ENCODE results near the gene GUCA2B. TPM values are rescaled to one million over a fixed set of nuclear protein-coding genes. Genes with fewer than 3 reads are reported as not detected.

GUCA2B gene
- total and polyA plus RNA-seq, 2 of the 4 experiments (the other 2 are of a cell fraction): not detected

GRCh38 chr1:42118125-42118524 is 35.1 kb upstream of the GUCA2B start:
- CTCF ChIA-PET: no interaction called here
- no peak overlapping the region for H2AK9ac ChIP-seq (replicated peaks; ENCODE audit: low read depth, low read length, poor library complexity)

More at GRCh38 chr1:42118125-42118524, 35.1 kb upstream of the GUCA2B start:
- dilution Hi-C loops (cut with HindIII; ENCODE audit: low sequenced_read_pairs, unreplicated experiment) (no loop called here), intact Hi-C loops (cut with micrococcal nuclease) (no loop called here), in situ Hi-C loops (cut with MboI; ENCODE audit: low sequenced_read_pairs) (no loop called here)
- no peaks in the 10 kb centered on the region for H3K9me3 ChIP-seq (ENCODE audit: control insufficient read depth, insufficient read depth, low read length)
- no TSS peak for BruUV-seq (replicated peaks)
- DNase-seq (no peak), ATAC-seq (ENCODE audit: low read depth) (no peak)
- POLR2A ChIA-PET (ENCODE audit: unreplicated experiment): no interaction called here
- H3K27me3 ChIP-seq (ENCODE audit: control insufficient read depth, insufficient read depth, low read length): peaks cover 2% of the 10 kb centered on the region
- H3K4ac ChIP-seq (ENCODE audit: low read depth, low read length): no peak overlapping the region
- H3K9ac ChIP-seq (ENCODE audit: low read depth, low read length): no peak overlapping the region
- H3K4me2 ChIP-seq (ENCODE audit: low read depth, low read length): no peak overlapping the region
- no peak overlapping the region for H4K8ac ChIP-seq (ENCODE audit: low read depth in 2 of 2, low read length in 2 of 2)
- no peaks in the 10 kb centered on the region for H3K79me1 ChIP-seq (ENCODE audit: low read depth in 1 of 2, low read length in 2 of 2)
- no peak overlapping the region for H3K56ac ChIP-seq (ENCODE audit: extremely low read depth, insufficient read depth, low read length)
- H2BK15ac ChIP-seq (ENCODE audit: low read depth, low read length): no peak overlapping the region
- no peaks in the 10 kb centered on the region for H3K36me3 ChIP-seq (ENCODE audit: control insufficient read depth, insufficient read depth, low read length)
- H3K14ac ChIP-seq (replicated peaks; ENCODE audit: low read depth, low read length): no peak overlapping the region
- WGBS, 2 experiments (ENCODE audit: extremely low coverage in 2 of 2, insufficient read length in 1 of 2): no CpG with 5 or more reads among the region's 1 CpG
- H3K18ac ChIP-seq (ENCODE audit: low read depth, low read length): no peak overlapping the region
- no peaks in the 10 kb centered on the region for H3K9me1 ChIP-seq (ENCODE audit: insufficient read depth, low read length)
- no peak overlapping the region for H3K23ac ChIP-seq (ENCODE audit: low read depth, low read length)
- no peaks in the 10 kb centered on the region for H4K20me1 ChIP-seq (ENCODE audit: insufficient read depth, low read length)
- H3K4me1 ChIP-seq (ENCODE audit: control insufficient read depth, insufficient read depth, low read length): no peaks in the 10 kb centered on the region
- no peak overlapping the region for H3K27ac ChIP-seq (ENCODE audit: insufficient read depth, low read length)
- no peak overlapping the region for H2BK20ac ChIP-seq (ENCODE audit: low read depth, low read length)
- TF ChIP-seq MAFK (IDR thresholded peaks at IDR 0.05; ENCODE audit: low read depth, low read length): no peak
- TF ChIP-seq MAZ (IDR thresholded peaks at IDR 0.05; ENCODE audit: borderline replicate concordance, low read depth, low read length): no peak
- TF ChIP-seq SMC3 (IDR thresholded peaks at IDR 0.05; ENCODE audit: low read depth, low read length): no peak
- TF ChIP-seq ELK1 (IDR thresholded peaks at IDR 0.05; ENCODE audit: borderline replicate concordance, low read depth, low read length): no peak
- TF ChIP-seq RFX5 (IDR thresholded peaks at IDR 0.05; ENCODE audit: low read depth, low read length): no peak
- TF ChIP-seq FOS (IDR thresholded peaks at IDR 0.05; ENCODE audit: low read depth, low read length): no peak
- no peak for TF ChIP-seq NFE2L2 (IDR thresholded peaks at IDR 0.05; ENCODE audit: low read depth, low read length)
- TF ChIP-seq CHD1 (IDR thresholded peaks at IDR 0.05; ENCODE audit: low read depth, low read length): no peak
- TF ChIP-seq POLR2A (IDR thresholded peaks at IDR 0.05; ENCODE audit: low read depth, low read length): no peak
- no peak for TF ChIP-seq RAD21 (IDR thresholded peaks at IDR 0.05; ENCODE audit: low read length)
- no peak for TF ChIP-seq CEBPB (IDR thresholded peaks at IDR 0.05; ENCODE audit: low read depth, low read length)
- no peak for TF ChIP-seq BHLHE40 (IDR thresholded peaks at IDR 0.05; ENCODE audit: low read depth, low read length)
- no peak for TF ChIP-seq RCOR1 (IDR thresholded peaks at IDR 0.05; ENCODE audit: insufficient replicate concordance, low read length)
- TF ChIP-seq, protein P1, sequence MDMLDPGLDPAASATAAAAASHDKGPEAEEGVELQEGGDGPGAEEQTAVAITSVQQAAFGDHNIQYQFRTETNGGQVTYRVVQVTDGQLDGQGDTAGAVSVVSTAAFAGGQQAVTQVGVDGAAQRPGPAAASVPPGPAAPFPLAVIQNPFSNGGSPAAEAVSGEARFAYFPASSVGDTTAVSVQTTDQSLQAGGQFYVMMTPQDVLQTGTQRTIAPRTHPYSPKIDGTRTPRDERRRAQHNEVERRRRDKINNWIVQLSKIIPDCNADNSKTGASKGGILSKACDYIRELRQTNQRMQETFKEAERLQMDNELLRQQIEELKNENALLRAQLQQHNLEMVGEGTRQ (IDR thresholded peaks at IDR 0.05; ENCODE audit: low read depth, low read length): no peak
- TF ChIP-seq MXI1 (IDR thresholded peaks at IDR 0.05; ENCODE audit: borderline replicate concordance, low read depth, low read length): no peak
- TF ChIP-seq, protein P2, sequence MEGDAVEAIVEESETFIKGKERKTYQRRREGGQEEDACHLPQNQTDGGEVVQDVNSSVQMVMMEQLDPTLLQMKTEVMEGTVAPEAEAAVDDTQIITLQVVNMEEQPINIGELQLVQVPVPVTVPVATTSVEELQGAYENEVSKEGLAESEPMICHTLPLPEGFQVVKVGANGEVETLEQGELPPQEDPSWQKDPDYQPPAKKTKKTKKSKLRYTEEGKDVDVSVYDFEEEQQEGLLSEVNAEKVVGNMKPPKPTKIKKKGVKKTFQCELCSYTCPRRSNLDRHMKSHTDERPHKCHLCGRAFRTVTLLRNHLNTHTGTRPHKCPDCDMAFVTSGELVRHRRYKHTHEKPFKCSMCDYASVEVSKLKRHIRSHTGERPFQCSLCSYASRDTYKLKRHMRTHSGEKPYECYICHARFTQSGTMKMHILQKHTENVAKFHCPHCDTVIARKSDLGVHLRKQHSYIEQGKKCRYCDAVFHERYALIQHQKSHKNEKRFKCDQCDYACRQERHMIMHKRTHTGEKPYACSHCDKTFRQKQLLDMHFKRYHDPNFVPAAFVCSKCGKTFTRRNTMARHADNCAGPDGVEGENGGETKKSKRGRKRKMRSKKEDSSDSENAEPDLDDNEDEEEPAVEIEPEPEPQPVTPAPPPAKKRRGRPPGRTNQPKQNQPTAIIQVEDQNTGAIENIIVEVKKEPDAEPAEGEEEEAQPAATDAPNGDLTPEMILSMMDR (conservative IDR thresholded peaks at IDR 0.05; ENCODE audit: low read depth, low read length): no peak
- H4K91ac ChIP-seq (ENCODE audit: insufficient read depth, low read depth, low read length): no peak overlapping the region
- no peak overlapping the region for H2AFZ ChIP-seq (replicated peaks; ENCODE audit: low read length, poor library complexity)
- no peak overlapping the region for H2BK5ac ChIP-seq (ENCODE audit: low read depth, low read length, poor library complexity, severe bottlenecking)
- no peak overlapping the region for H2BK120ac ChIP-seq (ENCODE audit: low read depth, low read length)
- no peak overlapping the region for H3K4me3 ChIP-seq (ENCODE audit: insufficient read depth, low read depth, low read length)
- no peak overlapping the region for H4K5ac ChIP-seq (ENCODE audit: low read depth, low read length)
- no peak overlapping the region for H2AK5ac ChIP-seq (ENCODE audit: low read depth, low read length)

Data from IMR-90 (cell line).